Measurements from ENCODE around the gene DDT.
"Not testable (repeated sequence)": the region's sequence is repeated elsewhere in the genome, so short reads cannot be mapped to it uniquely, and the experiment has no call there.

- not testable (repeated sequence) for TF ChIP-seq SIN3A (IDR thresholded peaks at IDR 0.05; ENCODE audit: borderline replicate concordance, insufficient read depth, low read depth, low read length); CTCF (IDR thresholded peaks at IDR 0.05); POLR2AphosphoS5 (IDR thresholded peaks at IDR 0.05; ENCODE audit: low read depth, low read length)
Measured at GRCh38 chr22:23955886-23956285, 18.4 kb downstream of the DDT start.
